HG02763 (cell line): ENCODE results near the gene NME4.
"Not testable (repeated sequence)": the region's sequence is repeated elsewhere in the genome, so short reads cannot be mapped to it uniquely, and the experiment has no call there.

Experiments
- ATAC-seq: cut with Tn5 transposase; IDR thresholded peaks from one replicate; pipeline ENCODE4 v1.9.1; 2021; ENCODE audit warnings: mild to moderate bottlenecking, moderate library complexity; ENCODE audit not compliant: unreplicated experiment

Gene NME4

DNA sequence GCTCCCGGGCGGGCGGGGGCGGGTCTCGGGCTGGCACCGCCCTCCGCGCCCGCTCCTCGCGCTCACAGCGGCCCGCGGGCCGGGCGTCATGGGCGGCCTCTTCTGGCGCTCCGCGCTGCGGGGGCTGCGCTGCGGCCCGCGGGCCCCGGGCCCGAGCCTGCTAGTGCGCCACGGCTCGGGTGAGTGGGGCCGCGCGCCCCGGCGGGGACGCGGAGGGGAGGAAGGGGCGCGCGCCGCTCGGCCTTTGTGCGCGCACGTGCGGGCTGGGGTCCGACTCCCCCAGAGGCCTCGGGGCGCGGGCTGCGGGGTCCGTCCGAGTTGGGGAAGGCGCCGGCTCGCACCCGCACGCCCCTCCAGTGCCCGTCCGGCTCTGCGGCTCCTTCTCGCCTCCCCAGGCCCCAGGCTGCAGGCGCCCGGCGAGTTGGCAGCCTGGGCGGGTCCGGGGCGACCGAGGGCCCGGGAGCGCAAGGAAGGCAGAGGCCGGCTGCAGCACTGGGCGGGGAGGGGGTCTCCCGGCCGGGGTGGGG lies at the start of gene NME4:
NME4 (plus strand) TSS at position 65 of the 527 bp plus-strand sequence; CDS start at position 89, 24 bp downstream.
- ATAC-seq = no peak

DNA sequence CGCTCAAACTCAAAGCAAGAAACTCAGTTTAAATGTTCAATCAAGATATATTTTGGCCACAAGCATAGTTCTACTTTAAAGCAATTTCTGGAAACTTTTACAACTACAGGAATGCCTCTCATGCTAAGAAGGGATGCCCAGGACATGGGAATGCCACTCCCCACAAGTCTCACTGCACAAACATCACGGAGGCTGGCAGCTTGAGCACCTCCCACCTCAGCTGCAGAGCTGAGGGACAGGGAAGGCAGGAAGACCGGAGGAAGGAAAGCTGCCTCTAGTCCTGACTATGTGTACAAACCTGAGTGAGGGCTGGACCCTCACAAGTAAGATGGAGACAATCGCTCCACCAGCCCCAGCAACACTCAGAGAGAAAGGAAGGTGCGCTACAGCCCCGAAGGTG lies 49.8 kb upstream of the NME4 start:
- ATAC-seq = no peak

DNA sequence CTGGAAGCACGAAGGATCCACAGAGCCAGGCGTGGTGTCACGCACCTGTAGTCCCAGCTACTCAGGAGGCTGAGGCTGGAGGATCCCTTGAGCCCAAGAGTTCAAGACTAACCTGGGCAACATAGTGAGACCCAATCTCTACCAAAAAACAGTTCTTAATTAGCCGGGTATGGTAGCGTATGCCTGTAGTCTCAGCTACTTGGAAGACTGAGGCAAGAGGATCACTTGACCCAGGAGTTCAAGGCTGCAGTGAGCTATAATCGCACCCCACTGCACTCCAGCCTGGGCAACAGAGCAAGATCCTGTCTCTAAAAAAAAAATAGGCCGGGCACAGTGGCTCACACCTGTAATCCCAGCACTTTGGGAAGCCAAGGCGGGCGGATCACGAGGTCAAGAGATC lies 48.5 kb upstream of the NME4 start:
- not testable (repeated sequence) for ATAC-seq

DNA sequence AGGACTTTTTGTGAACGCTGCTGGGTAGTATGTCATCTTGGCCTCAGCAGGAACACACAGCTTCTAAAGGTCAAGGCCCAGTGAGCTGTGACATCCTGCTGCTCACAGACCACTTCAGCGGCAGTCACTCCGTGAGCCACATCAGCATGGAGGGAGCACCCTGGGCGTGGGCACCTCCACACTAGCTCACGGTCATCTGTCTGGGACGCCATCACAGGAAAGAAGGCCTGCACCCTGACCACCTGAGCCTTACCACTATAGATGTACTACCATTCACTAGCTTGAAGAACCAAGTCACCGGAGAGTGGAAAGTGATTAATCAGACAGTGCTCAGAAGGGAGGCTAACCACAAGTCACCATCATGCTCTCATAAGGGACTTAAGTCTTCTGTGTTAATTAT lies 47.8 kb upstream of the NME4 start:
- ATAC-seq = no peak

DNA sequence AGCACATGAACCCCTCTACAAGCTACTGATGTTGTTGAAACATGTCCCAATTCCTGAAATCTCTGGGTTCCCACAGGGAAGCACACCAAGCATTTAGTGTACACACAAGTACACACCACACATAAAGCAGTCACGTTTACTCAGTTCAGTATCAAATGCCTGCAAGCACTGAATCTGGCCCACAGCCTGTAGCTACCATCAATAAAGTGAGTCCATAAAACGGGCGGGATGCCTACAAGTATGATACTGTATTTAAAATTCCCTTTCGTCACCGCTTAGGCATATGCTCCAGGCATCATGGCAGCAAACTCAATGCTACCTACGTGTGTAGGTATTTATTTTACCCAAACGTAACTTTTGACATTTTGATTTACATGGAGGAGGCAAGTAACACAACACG lies 46.8 kb upstream of the NME4 start:
- no peak for ATAC-seq

DNA sequence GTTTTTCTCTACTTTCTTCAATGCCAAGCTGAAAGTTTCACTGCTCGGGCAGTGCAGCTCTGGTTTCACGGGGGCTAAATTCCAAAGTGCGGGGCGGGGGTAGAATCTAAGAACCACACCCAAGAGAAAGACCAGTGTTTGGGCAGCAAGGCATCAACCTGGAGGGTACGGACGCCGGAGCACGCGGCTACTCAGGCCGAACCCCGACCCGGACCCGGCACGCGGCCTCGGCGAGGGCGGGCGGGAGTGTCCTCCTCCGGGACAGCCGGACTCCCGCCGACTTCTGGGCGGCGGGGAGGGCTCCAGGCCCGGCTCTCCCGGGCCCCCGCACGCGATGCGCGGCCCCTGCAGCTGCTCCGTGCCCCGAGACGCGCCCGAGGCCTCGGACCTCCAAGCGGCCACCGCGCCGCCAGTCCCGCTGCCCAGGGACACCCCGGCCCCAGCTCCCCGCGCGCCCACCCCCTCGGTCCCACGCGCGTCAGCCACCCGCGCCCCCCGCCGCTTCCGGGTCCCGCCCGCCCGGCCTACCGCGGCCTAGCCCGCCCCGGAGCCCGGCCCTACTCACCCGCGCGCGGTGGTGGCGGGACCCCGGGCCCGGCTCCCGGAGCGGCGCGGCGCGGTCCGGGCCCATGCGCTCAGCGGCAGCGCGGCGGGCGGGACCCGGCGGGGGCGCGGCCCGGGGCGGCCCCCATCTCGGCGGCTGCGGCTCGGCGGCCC lies 45.0 kb upstream of the NME4 start:
- ATAC-seq = peak; percentile 28

DNA sequence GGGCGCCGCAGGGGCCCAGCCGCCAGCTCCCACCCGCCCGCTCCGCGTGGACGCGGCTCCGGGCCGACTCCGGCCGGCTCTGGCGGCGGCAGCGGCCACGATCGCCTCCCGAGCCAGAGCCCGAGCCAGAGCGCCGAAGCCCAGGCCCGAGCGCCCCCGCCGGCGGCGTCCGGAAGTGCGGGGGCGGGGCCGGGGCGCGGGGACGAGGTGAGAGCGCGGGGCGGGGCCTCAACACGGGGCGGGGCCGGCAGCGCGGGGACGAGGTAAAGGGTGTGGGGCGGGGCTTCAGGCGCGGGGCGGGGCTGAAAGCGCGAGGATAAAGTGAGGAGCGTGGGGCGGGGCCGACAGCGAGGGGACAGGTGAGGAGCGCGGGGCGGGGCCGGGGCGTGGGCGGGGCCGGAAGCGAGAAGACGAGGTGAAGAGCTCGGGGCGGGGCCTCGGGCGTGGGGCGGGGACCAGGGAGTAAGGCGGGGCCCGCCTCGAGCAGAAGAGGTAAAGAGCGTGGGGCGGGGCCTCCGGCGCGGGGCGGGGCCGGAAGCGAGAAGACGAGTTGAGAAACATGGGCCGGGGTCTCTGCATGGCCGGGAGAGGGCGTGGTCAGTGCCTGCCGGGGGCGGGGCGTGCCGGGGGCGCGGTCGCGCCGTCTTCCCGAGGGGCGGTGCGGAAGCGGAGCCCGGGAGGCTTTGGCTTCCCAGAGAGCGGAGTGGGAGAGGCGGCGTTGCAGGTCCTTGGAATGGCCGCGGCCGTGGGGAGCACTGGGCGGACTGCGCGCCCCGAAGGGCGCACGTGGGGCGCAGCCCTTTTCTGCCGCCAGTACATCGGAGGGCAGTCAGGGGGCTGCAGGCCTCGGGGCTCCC lies 44.2 kb upstream of the NME4 start, which contains the start of gene AXIN1:
AXIN1 (minus strand) TSS at position 177 of the 857 bp plus-strand sequence. CDS start 5,698 bp downstream, outside the sequence.
- ATAC-seq = peak; percentile 61

DNA sequence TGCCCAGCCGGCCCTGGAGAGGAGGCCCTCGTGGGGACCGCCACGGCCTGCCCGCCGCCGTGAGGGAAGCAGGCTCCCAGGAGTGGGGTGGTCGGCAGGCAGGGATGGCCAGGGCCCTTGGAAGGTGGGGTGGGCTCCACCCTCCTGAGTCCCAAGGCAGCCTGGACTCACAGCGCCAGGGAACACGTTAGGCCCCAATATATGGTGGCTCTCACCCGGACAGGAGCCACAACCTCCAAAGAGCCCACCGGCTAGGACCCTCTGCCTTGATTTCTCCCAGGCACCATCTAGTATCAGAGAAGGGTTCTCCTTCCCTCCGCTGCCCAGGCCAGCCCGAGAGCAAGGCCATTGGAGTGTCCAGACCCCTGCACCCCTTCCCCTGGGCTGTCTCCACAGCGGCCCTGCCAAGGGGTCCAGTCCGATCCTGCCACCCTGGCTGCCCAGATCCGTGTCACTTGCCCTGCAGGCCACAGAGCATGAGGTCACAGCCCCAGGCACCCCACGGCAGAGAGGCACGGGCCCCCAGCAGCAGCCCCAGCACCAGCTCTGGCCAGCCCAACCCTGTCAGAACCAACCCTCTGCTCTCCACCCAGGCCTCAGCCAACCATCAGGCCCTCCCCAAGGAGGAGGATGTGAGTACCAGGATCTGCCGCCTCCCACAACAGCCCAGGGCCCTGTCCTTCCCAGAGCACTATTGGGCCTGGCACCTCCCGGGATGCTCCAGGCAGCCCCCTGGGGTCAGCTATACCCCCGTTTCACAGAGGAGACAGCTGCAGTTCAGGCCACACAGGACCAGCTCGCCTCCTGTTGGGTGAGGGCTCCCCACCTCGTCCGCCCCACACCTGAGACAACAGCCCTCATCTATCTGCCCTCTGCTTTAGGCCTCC lies 43.4 kb upstream of the NME4 start:
- ATAC-seq = no peak

DNA sequence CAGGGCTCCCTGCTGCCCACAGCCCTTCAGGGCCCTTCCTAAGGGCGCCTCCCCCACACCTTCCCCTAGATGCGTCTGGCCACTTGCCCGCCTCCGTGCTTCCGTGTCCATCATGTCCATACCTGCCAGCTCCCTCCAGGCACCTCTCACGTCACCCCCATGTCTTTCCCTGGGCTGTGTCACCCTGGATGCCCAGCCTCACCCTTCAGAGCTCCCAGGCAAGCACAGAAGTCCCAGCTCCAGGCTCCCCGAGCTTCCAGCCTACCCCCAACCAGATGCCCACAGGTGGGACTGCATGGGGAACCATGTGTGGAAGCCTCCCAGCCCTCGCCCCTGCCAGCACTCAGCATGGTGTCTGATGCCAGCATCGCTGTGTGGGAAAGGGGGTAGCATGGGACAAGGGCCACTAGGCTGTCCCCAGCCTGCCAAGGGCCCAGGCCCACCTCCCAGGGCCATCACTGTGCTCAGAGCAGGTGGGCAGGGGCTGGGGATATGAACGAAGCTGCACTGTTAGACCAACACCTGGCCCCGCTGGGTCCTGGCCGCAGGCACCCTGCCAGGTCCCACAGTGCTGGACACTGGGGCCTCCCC lies 42.6 kb upstream of the NME4 start:
- ATAC-seq = no peak

DNA sequence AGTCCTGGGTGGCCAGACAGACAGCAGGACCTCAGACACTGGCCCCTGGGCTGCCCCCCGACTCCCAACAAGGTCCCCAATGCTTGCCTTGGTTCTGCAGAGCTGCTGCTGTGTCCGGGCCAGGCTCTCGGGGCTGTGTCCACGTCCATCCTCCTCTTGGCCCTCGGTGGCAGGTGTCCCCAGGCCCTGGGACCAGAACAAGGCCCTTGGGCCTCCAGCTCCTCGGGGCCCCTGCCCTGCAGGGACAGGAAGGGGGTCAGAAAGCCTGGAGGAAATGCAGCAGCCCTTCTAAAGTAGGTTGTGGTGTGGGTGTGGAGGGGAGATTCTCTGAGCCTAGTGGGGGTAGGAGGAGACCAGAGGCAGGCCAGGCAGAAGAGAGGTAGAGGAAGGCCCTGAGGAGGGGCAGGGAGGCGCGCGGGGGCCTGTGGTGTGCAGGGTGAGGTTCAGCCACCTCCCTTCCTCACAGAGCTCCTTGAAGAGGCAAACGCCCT lies 42.0 kb upstream of the NME4 start:
- ATAC-seq = no peak

DNA sequence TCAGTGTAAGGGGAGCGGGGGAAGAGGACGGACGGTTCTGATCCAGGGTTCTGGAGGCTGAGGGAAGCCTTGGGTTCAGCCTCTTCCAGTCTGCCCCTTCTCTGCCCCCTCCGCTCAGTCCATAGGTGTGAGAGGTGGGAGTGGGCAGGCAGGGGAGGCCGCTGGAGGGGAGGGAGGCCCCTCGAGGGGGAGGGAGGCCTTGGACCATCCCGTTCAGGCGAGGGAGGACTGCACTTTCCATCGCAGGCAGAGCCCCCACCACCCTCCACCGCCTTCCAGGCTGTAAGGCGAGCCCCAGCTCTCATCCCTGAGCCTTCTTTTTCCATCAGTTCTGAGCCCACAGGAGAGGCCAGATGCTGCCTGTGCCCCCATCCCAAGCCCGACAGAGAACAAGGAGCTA lies 40.3 kb upstream of the NME4 start:
- ATAC-seq = no peak

DNA sequence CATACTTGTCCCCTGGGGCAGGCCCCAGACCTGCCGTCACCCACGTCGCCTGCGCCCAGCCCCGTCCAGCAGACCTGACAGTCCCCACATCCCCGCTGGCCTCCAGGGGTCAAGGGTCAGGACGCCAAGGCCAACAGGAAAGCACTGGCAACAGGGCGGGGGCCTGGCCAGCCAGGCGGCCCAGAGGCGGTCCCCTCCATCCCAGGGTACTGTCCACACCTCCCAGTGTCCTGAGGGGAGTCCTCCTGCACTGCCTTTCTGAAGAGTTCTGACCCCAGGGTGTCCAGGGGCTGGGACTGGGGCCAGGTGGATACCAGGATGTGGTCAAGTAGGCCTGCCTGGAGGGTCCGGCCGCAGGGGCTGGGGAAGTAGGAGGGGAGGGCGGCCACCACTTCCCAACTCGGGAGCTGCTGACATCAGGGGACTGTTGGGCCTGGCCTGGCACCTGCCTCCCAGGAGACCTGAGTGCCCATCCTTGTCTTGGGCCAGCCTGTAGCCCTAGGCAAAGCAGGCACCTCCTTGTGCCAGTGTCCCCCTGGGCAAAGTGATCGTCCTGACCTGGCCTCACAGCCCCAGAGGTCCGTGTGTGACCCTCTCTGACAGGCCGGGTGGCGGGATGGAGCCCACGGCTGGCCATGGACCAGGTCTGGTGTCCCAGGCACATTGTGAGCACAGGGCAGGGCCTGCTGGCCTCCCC lies 37.8 kb upstream of the NME4 start:
- no peak for ATAC-seq

DNA sequence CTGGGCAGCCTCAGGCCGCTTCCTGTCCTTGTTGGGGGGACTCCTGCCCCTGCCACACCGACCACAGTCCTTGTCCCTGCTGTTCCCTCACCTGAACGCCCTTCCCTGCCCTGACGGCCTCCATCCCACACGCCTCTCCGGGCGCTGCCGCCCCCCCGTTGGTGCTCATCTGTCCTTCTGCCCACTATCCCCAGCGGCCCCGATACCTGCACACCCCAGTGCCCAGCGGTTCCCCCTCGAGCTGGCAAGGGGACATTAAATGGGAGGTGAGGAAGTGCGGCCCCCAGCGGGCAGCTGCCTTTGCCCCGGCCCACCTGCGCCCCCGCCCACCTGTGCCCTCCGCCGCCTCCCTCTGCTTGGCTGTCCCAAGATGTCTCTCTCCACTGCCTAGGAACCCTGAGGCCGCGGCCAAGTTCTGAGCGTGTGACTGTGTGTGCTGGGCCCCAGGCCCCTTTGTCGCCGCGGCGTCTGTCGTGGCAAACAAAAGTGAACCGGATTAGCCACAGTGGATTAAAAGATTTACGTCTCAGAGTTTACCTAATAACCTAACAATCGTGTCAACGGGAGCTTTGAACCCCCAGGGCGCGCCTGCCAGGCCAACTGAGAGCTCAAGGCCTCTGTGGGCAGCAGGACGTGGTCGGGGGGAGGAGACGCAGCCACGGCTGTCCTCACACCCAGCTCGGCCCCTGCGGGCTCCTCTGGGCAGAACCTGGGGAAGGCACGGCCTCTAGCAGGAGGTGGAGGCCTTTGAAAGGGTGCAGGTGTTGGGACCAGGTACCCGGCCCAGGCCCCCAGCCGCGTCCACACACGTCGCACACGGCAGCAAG lies 36.9 kb upstream of the NME4 start:
- no peak for ATAC-seq

DNA sequence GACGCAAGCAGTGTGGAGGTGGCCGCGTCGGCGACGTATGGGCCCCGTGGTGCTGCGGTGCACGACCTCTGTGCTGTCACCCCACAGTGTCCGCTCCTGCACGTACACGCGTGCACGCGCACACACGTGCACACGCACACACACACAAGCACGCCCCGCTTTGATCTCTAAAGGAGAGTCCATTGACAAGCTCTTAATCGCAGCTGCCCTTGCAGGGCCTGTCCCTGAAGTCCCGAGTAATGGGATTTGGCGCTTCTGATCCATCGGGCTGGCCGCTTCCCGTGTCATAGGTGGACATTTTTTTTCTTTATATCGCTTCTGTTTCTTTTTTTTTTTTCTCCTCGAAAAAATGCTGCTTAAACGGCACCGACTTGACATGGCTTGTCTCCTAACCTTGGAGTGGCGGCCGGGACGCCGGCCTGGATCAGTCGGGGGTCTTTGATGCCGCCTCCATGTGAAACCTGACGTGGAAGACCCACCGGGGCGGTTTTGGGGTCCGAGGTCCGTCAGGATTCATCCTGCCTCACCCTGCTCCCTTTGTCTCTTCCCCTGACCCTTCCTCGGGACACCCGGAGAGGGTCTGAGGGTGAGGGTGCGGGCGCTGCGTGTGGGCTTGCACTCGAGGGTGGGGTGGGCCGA lies 36.2 kb upstream of the NME4 start:
- no peak for ATAC-seq

DNA sequence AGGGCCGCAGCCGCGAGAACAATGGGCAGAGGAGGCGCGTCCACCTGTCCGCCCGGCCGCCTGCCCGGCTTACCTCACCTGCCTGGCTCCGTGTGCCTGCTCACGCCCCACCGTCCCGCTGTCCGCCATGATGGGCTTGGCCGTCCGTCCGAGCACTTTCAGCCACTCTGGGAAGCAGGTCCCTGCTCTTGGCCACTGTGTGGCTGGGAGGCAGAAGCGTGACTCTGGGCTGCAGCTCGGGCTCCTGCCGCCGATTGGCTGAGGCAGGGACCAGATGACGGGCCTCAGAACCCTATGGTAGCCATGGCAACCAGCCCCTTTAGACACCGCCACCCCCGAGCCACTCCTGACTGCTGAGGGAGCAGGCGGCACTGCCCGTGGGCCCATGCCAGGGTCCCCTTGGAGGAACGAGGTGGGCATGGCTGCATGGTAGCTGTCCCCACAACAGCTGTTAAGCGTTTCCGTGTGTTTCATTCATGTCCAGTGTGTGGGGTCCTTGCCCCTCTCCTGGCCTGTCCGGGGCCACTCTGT lies 35.6 kb upstream of the NME4 start:
- no peak for ATAC-seq

DNA sequence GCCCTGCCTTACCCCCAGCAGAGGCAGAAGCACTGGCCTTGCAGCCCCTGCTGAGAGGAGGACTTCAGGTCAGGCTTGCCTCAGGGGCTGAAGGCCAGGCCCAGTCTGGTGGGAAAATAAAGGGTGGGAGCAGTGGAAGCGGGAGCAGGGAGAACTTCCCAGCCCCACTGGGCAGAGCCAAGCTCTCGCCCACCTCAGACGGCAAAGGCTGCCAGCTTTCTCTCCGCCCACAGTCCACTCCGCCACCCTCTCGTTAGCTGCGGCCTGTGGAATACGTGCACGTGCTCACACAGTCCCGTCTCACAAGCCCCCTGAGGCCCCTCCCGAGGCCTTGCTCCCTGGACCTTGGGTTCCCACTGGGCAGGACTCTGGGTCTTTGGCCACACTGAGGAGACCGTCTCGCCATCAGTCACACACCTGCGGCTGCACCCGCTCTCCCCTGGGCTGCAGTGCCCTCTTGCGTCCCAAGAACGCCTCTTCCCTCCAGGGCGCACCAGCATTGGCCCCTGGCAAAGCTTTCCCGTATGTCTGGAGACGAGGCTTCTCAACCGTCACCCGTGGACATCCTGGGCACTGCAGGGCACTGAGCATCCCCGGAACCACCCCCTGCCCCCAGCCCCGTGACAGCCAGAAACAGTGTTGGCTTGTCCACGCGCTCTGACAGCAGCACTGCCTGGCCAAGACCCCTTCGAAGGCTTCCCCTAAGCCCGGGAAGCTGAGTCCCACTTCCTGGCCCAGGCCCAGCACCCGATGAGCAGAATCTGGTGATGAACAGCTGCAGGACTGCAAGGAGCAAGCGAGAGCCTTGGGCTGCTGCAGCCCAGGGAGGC lies 34.9 kb upstream of the NME4 start:
- no peak for ATAC-seq

DNA sequence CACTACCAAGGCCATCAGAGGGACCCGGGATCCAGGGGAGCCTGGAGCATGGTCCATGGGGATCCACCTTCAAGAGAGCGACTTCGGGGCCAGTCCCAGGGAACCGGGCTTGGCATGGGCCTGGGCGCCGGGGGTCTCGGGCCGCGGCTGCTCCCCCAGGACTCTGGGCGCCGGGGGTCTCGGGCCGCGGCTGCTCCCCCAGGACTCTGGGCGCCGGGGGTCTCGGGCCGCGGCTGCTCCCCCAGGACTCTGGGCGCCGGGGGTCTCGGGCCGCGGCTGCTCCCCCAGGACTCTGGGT lies 34.3 kb upstream of the NME4 start:
- not testable (repeated sequence) for ATAC-seq
